Measurements from ENCODE around the gene GCNT2.

DNA sequence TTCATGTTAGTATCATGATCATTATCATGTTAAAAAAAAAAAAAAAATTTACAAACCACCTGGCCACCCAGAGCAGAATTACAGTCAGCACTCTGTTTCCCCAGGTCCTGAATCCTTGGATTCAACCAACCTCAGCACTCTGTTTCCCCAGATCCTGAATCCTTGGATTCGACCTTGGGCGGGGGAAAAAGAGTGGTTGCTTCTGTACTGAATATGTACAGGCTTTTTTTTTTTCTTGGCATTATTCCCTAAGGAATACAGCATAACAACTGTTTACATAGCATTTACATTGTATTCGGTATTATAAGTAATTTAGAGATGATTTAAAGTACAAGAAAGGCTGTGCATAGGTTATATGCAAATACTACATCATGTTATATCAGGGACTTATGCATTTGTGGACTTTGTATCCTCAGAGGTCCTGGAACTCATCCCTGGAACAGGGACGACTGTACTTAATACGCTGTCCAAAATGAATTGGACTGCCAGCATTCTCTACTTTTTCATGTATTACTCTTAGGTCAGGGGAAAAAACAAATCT lies 31.2 kb downstream of the GCNT2 start:
- TF ChIP-seq EZH2 (IDR thresholded peaks at IDR 0.05; ENCODE audit: borderline replicate concordance, low read depth, low read length, poor library complexity, severe bottlenecking): no peak
- TF ChIP-seq, protein P1, sequence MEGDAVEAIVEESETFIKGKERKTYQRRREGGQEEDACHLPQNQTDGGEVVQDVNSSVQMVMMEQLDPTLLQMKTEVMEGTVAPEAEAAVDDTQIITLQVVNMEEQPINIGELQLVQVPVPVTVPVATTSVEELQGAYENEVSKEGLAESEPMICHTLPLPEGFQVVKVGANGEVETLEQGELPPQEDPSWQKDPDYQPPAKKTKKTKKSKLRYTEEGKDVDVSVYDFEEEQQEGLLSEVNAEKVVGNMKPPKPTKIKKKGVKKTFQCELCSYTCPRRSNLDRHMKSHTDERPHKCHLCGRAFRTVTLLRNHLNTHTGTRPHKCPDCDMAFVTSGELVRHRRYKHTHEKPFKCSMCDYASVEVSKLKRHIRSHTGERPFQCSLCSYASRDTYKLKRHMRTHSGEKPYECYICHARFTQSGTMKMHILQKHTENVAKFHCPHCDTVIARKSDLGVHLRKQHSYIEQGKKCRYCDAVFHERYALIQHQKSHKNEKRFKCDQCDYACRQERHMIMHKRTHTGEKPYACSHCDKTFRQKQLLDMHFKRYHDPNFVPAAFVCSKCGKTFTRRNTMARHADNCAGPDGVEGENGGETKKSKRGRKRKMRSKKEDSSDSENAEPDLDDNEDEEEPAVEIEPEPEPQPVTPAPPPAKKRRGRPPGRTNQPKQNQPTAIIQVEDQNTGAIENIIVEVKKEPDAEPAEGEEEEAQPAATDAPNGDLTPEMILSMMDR (conservative IDR thresholded peaks at IDR 0.05; ENCODE audit: low read depth, low read length): no peak
